Esophagus squamous epithelium (tissue), 5 donors: ENCODE results near the gene IFITM2. TPM values are rescaled to one million over a fixed set of nuclear protein-coding genes. Genes with fewer than 3 reads are reported as not detected.
A peak's percentile ranks its signal among the peaks of the same experiment; 100 is the strongest.
"Not testable (repeated sequence)": the region's sequence is repeated elsewhere in the genome, so short reads cannot be mapped to it uniquely, and the experiment has no call there.

ENCODE experiments used
- DNase-seq: peaks from one replicate; lab custom pipeline; 2025; lab: John Stamatoyannopoulos, UW
- H3K27ac ChIP-seq, 4 donors: fragments of 200-600 bp; sonication (generic); one replicate each; pipeline ENCODE4 v1.5.1; 2016 to 2019; ENCODE audit warnings: mild to moderate bottlenecking in 1 of 4
- H3K27me3 ChIP-seq, 4 donors: fragments of 200-600 bp; sonication (generic); 1 replicate in 3 of 4; 2 replicates in 1 of 4; pipeline versions ENCODE4 v1.5.1 to v1.6.0; 2017 to 2021; ENCODE audit warnings: antibody characterized with exemption in 1 of 4
- H3K36me3 ChIP-seq, 3 donors: fragments of 200-600 bp; sonication (generic); one replicate each; pipeline ENCODE4 v1.5.1; 2016 to 2019
- H3K4me1 ChIP-seq, 3 donors: fragments of 200-600 bp; sonication (generic); one replicate each; pipeline ENCODE4 v1.5.1; 2017 to 2019
- H3K4me3 ChIP-seq, 4 donors: fragments of 200-600 bp; sonication (generic); 1 replicate in 3 of 4; 2 replicates in 1 of 4; pipeline ENCODE4 v1.5.1; 2016 to 2019; ENCODE audit warnings: mild to moderate bottlenecking in 2 of 4, moderate library complexity in 1 of 4
- H3K9me3 ChIP-seq, 3 donors: fragments of 200-600 bp; sonication (generic); one replicate each; pipeline ENCODE4 v1.5.1; 2016 to 2019
- CTCF ChIP-seq, 6 experiments: fragments of 450-650 bp in 4 of 6; fragments of 200-600 bp in 2 of 6; sonication (generic) in 2 of 6; IDR thresholded peaks; one replicate each; pipeline ENCODE4 v1.5.1; 2016 to 2019; ENCODE audit warnings: antibody characterized with exemption in 6 of 6, mild to moderate bottlenecking in 4 of 6, moderate library complexity in 4 of 6
- POLR2A ChIP-seq, 4 donors: fragments of 450-650 bp; IDR thresholded peaks; one replicate each; pipeline ENCODE4 v1.6.1; 2017; ENCODE audit warnings: antibody characterized with exemption in 4 of 4, mild to moderate bottlenecking in 4 of 4, moderate library complexity in 3 of 4
- WGBS, 2 donors: methylation state at CpG; one replicate each; pipeline ENCODE4 v1.1.5; 2018; 5-methylcytosine and 5-hydroxymethylcytosine counted together
- intact Hi-C: fragments of 100-400 bp; cut with DNase I; formaldehyde crosslinking; loops from one replicate; pipeline ENCODE4 v1.15.0; 2022
- total RNA-seq, 4 donors: library from RNA; depleted of rRNA; stranded (reverse); fragments of >200 nt; gene quantifications; one replicate each; pipeline ENCODE4 v1.1.0, GENCODE V29; 2016
- donor health status: DM: yes; HTN: yes; CAD: no.

The IFITM2 gene
- total RNA-seq, 4 donors from 2014 or later, result 14.4 to 67.5 (median 50.3) TPM

GRCh38 chr11:330694-331357 is 23.2 kb downstream of the IFITM2 start:
- H3K9me3 ChIP-seq, result no peaks in the 10 kb centered on the region
- DNase-seq, result no peak
- no peak overlapping the region for H3K4me3 ChIP-seq
- peaks cover 16 to 44% (median 28%) of the 10 kb centered on the region in 3 donors for H3K4me1 ChIP-seq
- no peak overlapping the region for H3K27ac ChIP-seq
- H3K27me3 ChIP-seq, result peaks cover 0 to 49% (median 0%) of the 10 kb centered on the region in 4 donors
- intact Hi-C loops, result no loop called here
- whole genome bisulfite sequencing, 2 donors, result 79 to 84% methylated on average over 12 to 21 of the region's 34 CpGs
- no peak for TF ChIP-seq CTCF (IDR thresholded peaks at IDR 0.05)
- TF ChIP-seq POLR2A (IDR thresholded peaks at IDR 0.05), result no peak
- H3K36me3 ChIP-seq, result no peaks in the 10 kb centered on the region

DNA sequence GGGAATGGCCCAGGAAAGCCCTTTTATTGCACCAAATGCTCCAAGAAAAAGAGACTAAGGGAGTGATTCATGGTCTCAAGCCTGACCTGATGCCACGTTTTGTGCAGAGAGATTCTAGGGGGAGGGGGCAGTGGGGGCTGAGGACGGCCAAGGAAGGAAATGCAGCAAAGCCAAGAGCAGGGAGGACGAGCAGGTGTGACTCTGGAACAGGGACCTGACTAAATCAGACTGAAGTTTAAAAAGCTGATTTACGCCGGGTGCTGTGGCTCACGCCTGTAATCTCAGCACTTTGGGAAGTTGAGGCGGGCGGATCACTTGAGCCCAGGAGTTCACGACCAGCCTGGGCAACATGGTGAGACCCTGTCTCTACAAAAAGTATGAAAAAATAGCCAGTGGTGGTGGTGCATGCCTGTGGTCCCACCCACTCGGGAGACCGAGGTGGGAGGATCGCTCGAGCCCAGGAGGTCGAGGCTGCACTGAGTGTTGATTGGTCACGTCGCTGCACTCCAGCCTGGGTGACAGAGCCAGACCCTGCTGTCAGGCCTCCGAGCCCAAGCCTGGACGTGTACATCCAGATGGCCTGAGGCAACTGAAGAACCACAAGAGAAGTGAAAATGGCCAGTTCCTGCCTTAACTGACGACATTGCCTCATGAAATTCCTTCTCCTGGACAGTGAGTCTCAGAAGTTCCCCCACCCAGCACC is 23.9 kb downstream of the IFITM2 start:
- Histone ChIP-seq H3K36me3 (no peaks in the 10 kb centered on the region), H3K27ac (no peak overlapping the region), H3K27me3 (peaks cover 0 to 54% (median 0%) of the 10 kb centered on the region in 4 donors), H3K9me3 (no peaks in the 10 kb centered on the region), H3K4me1 (peaks cover 11 to 44% (median 28%) of the 10 kb centered on the region in 3 donors), H3K4me3 (no peak overlapping the region)
- WGBS, 2 donors, result 76 to 82% methylated on average over 16 to 17 of the region's 19 CpGs
- TF ChIP-seq CTCF (IDR thresholded peaks at IDR 0.05), result no peak
- TF ChIP-seq POLR2A (IDR thresholded peaks at IDR 0.05), result no peak
- intact Hi-C loops, result no loop called here
- no peak for DNase-seq

- TF ChIP-seq CTCF (IDR thresholded peaks at IDR 0.05), result no peak
- TF ChIP-seq POLR2A (IDR thresholded peaks at IDR 0.05), result no peak
- H3K27ac ChIP-seq, result no peak overlapping the region
- no peaks in the 10 kb centered on the region for H3K36me3 ChIP-seq
- intact Hi-C loops, result no loop called here
- no peaks in the 10 kb centered on the region for H3K9me3 ChIP-seq
- peaks cover 0 to 55% (median 0%) of the 10 kb centered on the region in 4 donors for H3K27me3 ChIP-seq
- no peak overlapping the region for H3K4me3 ChIP-seq
- peaks cover 1 to 36% (median 15%) of the 10 kb centered on the region in 3 donors for H3K4me1 ChIP-seq
- DNase-seq, result no peak
- WGBS, 2 donors, result 87 to 91% methylated on average over 8 to 10 of the region's 23 CpGs
These were observed 25.2 kb downstream of the IFITM2 start for GRCh38 chr11:332651-333480.

- peaks cover 0 to 55% (median 0%) of the 10 kb centered on the region in 4 donors for H3K27me3 ChIP-seq
- H3K36me3 ChIP-seq, H3K4me3 ChIP-seq, DNase-seq, intact Hi-C loops, H3K9me3 ChIP-seq: not testable (repeated sequence)
- 84 to 87% methylated on average over 14 to 17 of the region's 17 CpGs for WGBS, 2 donors
- peaks cover 0 to 32% (median 14%) of the 10 kb centered on the region in 3 donors for H3K4me1 ChIP-seq
- peak overlapping the region in 1 of 4 donors; percentile 25 for H3K27ac ChIP-seq
These were observed 26.1 kb downstream of the IFITM2 start for GRCh38 chr11:333616-334263.
